HepG2 (cell line): ENCODE measurements around the gene FAM200B. TPM values are rescaled to one million over a fixed set of nuclear protein-coding genes. Genes with fewer than 3 reads are reported as not detected.

ENCODE experiments used
- ATAC-seq: fragments of 200-7000 bp; cut with Tn5 transposase; 3 replicates; pipeline ENCODE4 v1.9.1; 2020; ENCODE audit warnings: mild to moderate bottlenecking, moderate library complexity
- BruUV-seq: library from RNA; stranded (reverse); fragments of 400-500 nt; replicated peaks from 2 replicates; lab custom pipeline; 2021; lab: Mats Ljungman, UMichigan
- CTCF ChIA-PET: fragments of 300-600 bp; formaldehyde crosslinking; extraction: SDS; loops from one replicate; lab custom pipeline; 2021; ENCODE audit warnings: low total read pairs, inconsistent platforms, low intra/inter-chr PET ratio; lab: Yijun Ruan, JAX
- POLR2A ChIA-PET: fragments of 350-600 bp; sonication (Branson Sonifier 250); formaldehyde crosslinking; loops from one replicate; lab custom pipeline; 2020; ENCODE audit warnings: antibody characterized with exemption, inconsistent platforms; lab: Yijun Ruan, JAX
- DNase-seq: peaks from one replicate; pipeline ENCODE4 v3.0.0-alpha.2; 2015; ENCODE audit warnings: low spot score
- FAIRE-seq: peaks from 3 replicates; lab custom pipeline; 2011; peaks lifted over from hg19 to GRCh38; lab: Jason Lieb, UNC
- H2AFZ ChIP-seq: one replicate; pipeline ENCODE4 v1.6.1; 2011; ENCODE audit warnings: low read length, inconsistent platforms
- H3K27ac ChIP-seq: fragments of 300-600 bp; 3 replicates; pipeline ENCODE4 v1.8.0; 2011; ENCODE audit warnings: mixed run types, mild to moderate bottlenecking, mixed read lengths, low read length, inconsistent platforms; ENCODE audit not compliant: insufficient read depth; ENCODE audit errors: extremely low read length
- H3K27me3 ChIP-seq, 2 experiments: fragments of 200-600 bp in 1 of 2; 2 replicates in 1 of 2; 3 replicates in 1 of 2; pipeline versions ENCODE4 v1.6.0 to v1.8.0; 2011; ENCODE audit warnings: low read length in 2 of 2, mild to moderate bottlenecking in 2 of 2, moderate library complexity in 2 of 2, inconsistent platforms in 1 of 2; ENCODE audit not compliant: insufficient read depth in 2 of 2, control insufficient read depth in 1 of 2
- H3K36me3 ChIP-seq, 2 experiments: fragments of 200-600 bp in 1 of 2; replicated peaks in 1 of 2; 2 replicates in 1 of 2; 3 replicates in 1 of 2; pipeline versions ENCODE4 v1.5.1 to v1.8.0; 2011; ENCODE audit warnings: low read length in 2 of 2, inconsistent platforms in 1 of 2; ENCODE audit not compliant: insufficient read depth in 2 of 2, control insufficient read depth in 1 of 2
- H3K4me1 ChIP-seq: 2 replicates; pipeline ENCODE4 v1.5.1; 2012; ENCODE audit warnings: low read length, inconsistent platforms; ENCODE audit not compliant: insufficient read depth
- H3K4me2 ChIP-seq: 2 replicates; pipeline ENCODE4 v1.6.0; 2011; ENCODE audit warnings: low read depth, low read length, inconsistent platforms
- H3K4me3 ChIP-seq, 3 experiments: fragments of 200-600 bp in 1 of 3; sonication (generic), shearing (Covaris generic) in 1 of 3; replicated peaks in 1 of 3; 2 replicates each; pipeline ENCODE4 v1.5.1; 2011 to 2016; ENCODE audit warnings: low read length in 3 of 3, inconsistent platforms in 2 of 3, low read depth in 2 of 3, mild to moderate bottlenecking in 2 of 3, control low read depth in 1 of 3, mixed read lengths in 1 of 3; ENCODE audit not compliant: insufficient read depth in 1 of 3
- H3K79me2 ChIP-seq: one replicate; pipeline ENCODE4 v1.6.1; 2011; ENCODE audit warnings: low read length, inconsistent platforms; ENCODE audit not compliant: insufficient read depth
- H3K9ac ChIP-seq: 2 replicates; pipeline ENCODE4 v1.6.0; 2011; ENCODE audit warnings: mild to moderate bottlenecking, low read depth, low read length, inconsistent platforms; ENCODE audit not compliant: insufficient read depth
- H3K9me3 ChIP-seq: 2 replicates; pipeline ENCODE4 v1.5.1; 2012; ENCODE audit warnings: mild to moderate bottlenecking, low read length
- H4K20me1 ChIP-seq: 2 replicates; pipeline ENCODE4 v1.6.0; 2011; ENCODE audit warnings: inconsistent platforms, mild to moderate bottlenecking, low read length, moderate library complexity; ENCODE audit not compliant: insufficient read depth
- CEBPB ChIP-seq: IDR thresholded peaks from 2 replicates; pipeline ENCODE4 v1.6.1; 2011; ENCODE audit warnings: low read depth, low read length, improper control_type of control experiment, borderline replicate concordance
- FOSL2 ChIP-seq: sonication (generic); formaldehyde crosslinking; IDR thresholded peaks from 2 replicates; pipeline ENCODE4 v1.4.0; 2020; ENCODE audit warnings: missing genetic modification reagents
- GATA4 ChIP-seq: sonication (generic); IDR thresholded peaks from 2 replicates; pipeline ENCODE4 v1.6.1; 2016; ENCODE audit warnings: antibody characterized with exemption, low read depth, borderline replicate concordance
- MED8 ChIP-seq: sonication (generic); formaldehyde crosslinking; IDR thresholded peaks from 2 replicates; pipeline ENCODE4 v1.8.1; 2023; ENCODE audit warnings: mild to moderate bottlenecking, missing genetic modification reagents; ENCODE audit not compliant: insufficient replicate concordance
- MXI1 ChIP-seq: IDR thresholded peaks from 3 replicates; pipeline ENCODE4 v1.6.1; 2012; ENCODE audit warnings: low read depth, low read length, inconsistent platforms, borderline replicate concordance
- SP5 ChIP-seq: IDR thresholded peaks from 2 replicates; pipeline ENCODE4 v1.6.1; 2016; ENCODE audit warnings: low read depth, borderline replicate concordance
- TEAD2 ChIP-seq: sonication (generic); formaldehyde crosslinking; IDR thresholded peaks from 2 replicates; pipeline ENCODE4 v1.9.0; 2021; ENCODE audit warnings: missing genetic modification reagents
- XBP1 ChIP-seq: sonication (generic); formaldehyde crosslinking; IDR thresholded peaks from 2 replicates; pipeline ENCODE4 v1.5.0; 2020; ENCODE audit warnings: missing genetic modification reagents
- ZFP90 ChIP-seq: sonication (generic); formaldehyde crosslinking; IDR thresholded peaks from 2 replicates; pipeline ENCODE4 v1.8.0; 2022; ENCODE audit warnings: missing genetic modification reagents, mild to moderate bottlenecking, inconsistent platforms, borderline replicate concordance
- ZNF235 ChIP-seq: sonication (generic); formaldehyde crosslinking; IDR thresholded peaks from 2 replicates; pipeline ENCODE4 v1.8.1; 2023; ENCODE audit warnings: mild to moderate bottlenecking, missing genetic modification reagents, borderline replicate concordance
- ZNF574 ChIP-seq: sonication (generic); formaldehyde crosslinking; IDR thresholded peaks from 2 replicates; pipeline ENCODE4 v1.4.0; 2020; ENCODE audit warnings: missing genetic modification reagents
- WGBS: methylation state at CpG from one replicate; pipeline ENCODE4 v1.1.6; 2017; ENCODE audit warnings: low lambda C conversion rate; 5-methylcytosine and 5-hydroxymethylcytosine counted together
- in situ Hi-C: cut with HindIII; loops from 2 replicates; pipeline ENCODE4 v1.10.0; 2017; ENCODE audit warnings: low pct_unique_long_range_greater_than_20kb; ENCODE audit not compliant: extremely low pct_ligation_motif_present
- intact Hi-C: fragments of 100-400 bp; cut with micrococcal nuclease; formaldehyde crosslinking; loops from one replicate; pipeline ENCODE4 v1.10.0; 2022; ENCODE audit not compliant: unreplicated experiment
- polyA plus RNA-seq, 8 experiments: library from polyadenylated mRNA; depleted of rRNA in 3 of 8; stranded (reverse) in 7 of 8; unstranded in 1 of 8; fragments of >200 nt; fragmentation: Illumina TruSeq in 4 of 8; extraction: Trizol in 4 of 8; gene quantifications; 2 replicates each; pipeline versions ENCODE4 v1.2.1 to v1.2.3, GENCODE V29; 2011 to 2016; ENCODE audit warnings: low read depth in 4 of 8, missing spikeins in 1 of 8, mixed read lengths in 1 of 8; ENCODE audit not compliant: insufficient read depth in 1 of 8
- total RNA-seq, 5 experiments: library from RNA; depleted of rRNA; stranded (reverse); fragments of >200 nt; fragmentation: Illumina TruSeq; extraction: Trizol; gene quantifications; 2 replicates each; pipeline ENCODE4 v1.2.3, GENCODE V29; 2016; ENCODE audit warnings: low read depth in 1 of 5

The FAM200B gene
- total and polyA plus RNA-seq, 2 of the 13 experiments (the other 11 are each of a cell fraction or from before 2014, with no cell fraction given): 25.6 to 41.8 TPM

- ATAC-seq: peak; percentile 37; the same call in 2 of the 3 replicates
- 0 out of 2 replicates have a peak, but pooled peaks cover 1% of the 10 kb centered on the region for H3K4me1 ChIP-seq
- FAIRE-seq: no peak
- no peak overlapping the region for H3K4me3 ChIP-seq
- no peaks in the 10 kb centered on the region for H3K9me3 ChIP-seq
- CTCF ChIA-PET: no interaction called here
- peak; percentile 61 for DNase-seq
- no peaks in the 10 kb centered on the region for H3K27me3 ChIP-seq
- POLR2A ChIA-PET: no interaction called here
- in situ Hi-C loops: no loop called here
- no TSS peak for BruUV-seq
- H3K36me3 ChIP-seq: peaks cover 2 to 15% of the 10 kb centered on the region in 2 experiments; a peak in 3 of 5 replicates
- intact Hi-C loops: no loop called here
- H3K79me2 ChIP-seq: no peaks in the 10 kb centered on the region
- TF ChIP-seq CEBPB (peak; percentile 81), GATA4 (no peak)
- no peaks in the 10 kb centered on the region for H4K20me1 ChIP-seq
- H3K4me2 ChIP-seq: no peak overlapping the region
- H3K27ac ChIP-seq: no peak overlapping the region
- H3K9ac ChIP-seq: no peak overlapping the region
- no peak overlapping the region for H2AFZ ChIP-seq
- WGBS: 79% methylated on average over 7 of the region's 7 CpGs
Observed at GRCh38 chr4:15690020-15690809, 8.6 kb downstream of the FAM200B start.

- intact Hi-C loops (no loop called here), in situ Hi-C loops (no loop called here)
- WGBS: 76% methylated on average over 3 of the region's 3 CpGs
- H4K20me1 ChIP-seq: no peaks in the 10 kb centered on the region
- no peak overlapping the region for H3K4me2 ChIP-seq
- CTCF ChIA-PET: no interaction called here
- DNase-seq (peak; percentile 14), ATAC-seq (peak; percentile 49; the same call in 2 of the 3 replicates), FAIRE-seq (no peak)
- H3K4me1 ChIP-seq: no peaks in the 10 kb centered on the region
- H3K79me2 ChIP-seq: no peaks in the 10 kb centered on the region
- no peak overlapping the region for H3K4me3 ChIP-seq
- H3K9me3 ChIP-seq: no peaks in the 10 kb centered on the region
- POLR2A ChIA-PET: interaction anchor here (1.0 to 1.1 kb wide), 2 partner anchors 8 to 10 kb away, joined by 3 to 10 read pairs; partner anchors contain the start of gene FAM200B
- H3K9ac ChIP-seq: no peak overlapping the region
- no peak overlapping the region for H2AFZ ChIP-seq
- H3K27ac ChIP-seq: no peak overlapping the region
- peaks cover 0 to 2% of the 10 kb centered on the region in 2 experiments; a peak in 2 of 5 replicates for H3K36me3 ChIP-seq
- no peaks in the 10 kb centered on the region for H3K27me3 ChIP-seq
- no TSS peak for BruUV-seq
- no peak for TF ChIP-seq MXI1
- TF ChIP-seq ZNF574: no peak
- TF ChIP-seq TEAD2 (CRISPR knock-in tag): no peak
- no peak for TF ChIP-seq MED8 (CRISPR knock-in tag)
- TF ChIP-seq SP5 (CRISPR knock-in tag): no peak
- TF ChIP-seq FOSL2 (CRISPR knock-in tag): no peak
- TF ChIP-seq ZFP90 (CRISPR knock-in tag): no peak
- TF ChIP-seq XBP1 (CRISPR knock-in tag): no peak
- TF ChIP-seq ZNF235 (CRISPR knock-in tag): no peak
Observed at GRCh38 chr4:15691346-15692135, 9.9 kb downstream of the FAM200B start.
